ENCODE results near the gene C11orf71.

GRCh38 chr11:114396916-114397315 lies 3.4 kb downstream of the C11orf71 start:
- TF ChIP-seq CTCF (IDR thresholded peaks at IDR 0.05) (no peak), POLR2A (IDR thresholded peaks at IDR 0.05) (no peak)

Data from transverse colon (tissue), 3 donors.